ENCODE results near the gene LRRC4C.

The LRRC4C gene

DNA sequence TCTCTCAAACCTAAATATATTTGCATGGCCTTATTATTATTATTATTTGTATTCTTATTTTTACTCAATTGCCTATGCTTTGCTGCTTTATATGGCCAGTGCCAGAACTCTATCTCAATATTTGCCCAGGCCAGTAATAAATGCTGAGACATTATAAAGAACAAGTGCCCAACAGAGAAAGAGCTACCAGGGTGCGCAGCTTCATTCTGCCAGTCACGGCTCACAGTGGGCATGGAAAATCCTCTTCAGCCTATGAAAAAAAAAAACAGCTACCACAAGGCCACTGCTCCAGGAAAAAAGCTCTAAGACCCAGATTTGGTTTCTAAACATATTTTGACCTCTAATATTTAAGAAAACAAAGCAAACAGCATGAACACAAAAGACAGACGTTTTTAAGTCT, 1223.6 kb downstream of the LRRC4C start:
- Histone ChIP-seq H3K36me3 (ENCODE audit: control insufficient read depth, insufficient read depth, low read length) (no peaks in the 10 kb centered on the region), H3K4me1 (ENCODE audit: control insufficient read depth, insufficient read depth, low read length) (no peaks in the 10 kb centered on the region), H3K9me3 (ENCODE audit: control insufficient read depth, low read length) (no peaks in the 10 kb centered on the region), H3K4me3 (ENCODE audit: insufficient read depth, low read depth, low read length) (no peak overlapping the region), H3K27ac (ENCODE audit: insufficient read depth, low read depth, low read length, poor library complexity, severe bottlenecking) (no peak overlapping the region), H3K27me3 (ENCODE audit: control insufficient read depth, insufficient read depth, low read length, poor library complexity, severe bottlenecking) (no peaks in the 10 kb centered on the region)
- WGBS, 2 experiments: 87% methylated on average over 3 of the region's 3 CpGs

DNA sequence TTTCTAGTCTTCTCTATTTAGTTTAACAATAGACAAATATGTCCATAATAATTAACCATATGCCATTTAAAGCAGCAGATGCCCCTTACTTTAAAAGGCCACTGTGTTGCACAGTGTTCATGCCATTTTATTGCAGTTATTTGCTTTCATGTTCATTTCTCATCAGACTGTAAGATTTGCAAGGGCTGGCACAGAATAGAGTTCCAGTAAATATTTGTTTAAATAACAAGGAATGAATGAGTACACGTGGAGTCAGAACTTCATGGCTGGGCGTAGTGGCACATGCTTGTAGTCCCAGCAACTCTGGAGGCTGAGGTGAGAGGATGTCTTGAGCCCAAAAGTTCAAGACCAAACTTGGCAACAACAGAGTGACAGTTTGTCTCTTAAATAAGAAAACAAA, 1228.6 kb downstream of the LRRC4C start:
- Histone ChIP-seq H3K27ac (ENCODE audit: insufficient read depth, low read depth, low read length, poor library complexity, severe bottlenecking) (no peak overlapping the region), H3K36me3 (ENCODE audit: control insufficient read depth, insufficient read depth, low read length) (no peaks in the 10 kb centered on the region), H3K27me3 (ENCODE audit: control insufficient read depth, insufficient read depth, low read length, poor library complexity, severe bottlenecking) (no peaks in the 10 kb centered on the region), H3K4me3 (ENCODE audit: insufficient read depth, low read depth, low read length) (no peak overlapping the region), H3K4me1 (ENCODE audit: control insufficient read depth, insufficient read depth, low read length) (no peaks in the 10 kb centered on the region), H3K9me3 (ENCODE audit: control insufficient read depth, low read length) (no peaks in the 10 kb centered on the region)
- 93 to 95% methylated on average over 2 of the region's 2 CpGs for WGBS, 2 experiments

DNA sequence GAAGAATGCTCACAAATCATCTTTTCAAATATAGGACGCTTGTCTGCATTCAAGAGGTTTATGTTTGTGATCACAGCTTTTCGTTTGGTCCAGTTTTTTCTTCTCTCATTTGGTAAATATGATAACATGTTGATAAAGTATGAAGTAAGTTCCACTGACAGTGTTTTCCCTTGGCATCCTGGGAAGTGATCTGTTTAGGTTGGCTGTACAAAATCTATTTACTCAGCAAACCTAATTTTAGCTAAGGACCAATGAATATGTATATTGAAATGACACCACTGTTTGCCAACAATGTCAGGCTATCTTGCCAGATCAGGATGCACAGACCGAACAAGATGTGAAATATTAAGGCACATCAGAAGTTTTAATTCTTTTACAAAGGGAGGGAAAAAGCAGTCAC, 1230.8 kb downstream of the LRRC4C start:
- Histone ChIP-seq H3K27ac (ENCODE audit: insufficient read depth, low read depth, low read length, poor library complexity, severe bottlenecking) (no peak overlapping the region), H3K36me3 (ENCODE audit: control insufficient read depth, insufficient read depth, low read length) (no peaks in the 10 kb centered on the region), H3K4me3 (ENCODE audit: insufficient read depth, low read depth, low read length) (no peak overlapping the region), H3K9me3 (ENCODE audit: control insufficient read depth, low read length) (no peaks in the 10 kb centered on the region), H3K4me1 (ENCODE audit: control insufficient read depth, insufficient read depth, low read length) (no peaks in the 10 kb centered on the region), H3K27me3 (ENCODE audit: control insufficient read depth, insufficient read depth, low read length, poor library complexity, severe bottlenecking) (no peaks in the 10 kb centered on the region)
- 93 to 95% methylated on average over 3 of the region's 3 CpGs for WGBS, 2 experiments

DNA sequence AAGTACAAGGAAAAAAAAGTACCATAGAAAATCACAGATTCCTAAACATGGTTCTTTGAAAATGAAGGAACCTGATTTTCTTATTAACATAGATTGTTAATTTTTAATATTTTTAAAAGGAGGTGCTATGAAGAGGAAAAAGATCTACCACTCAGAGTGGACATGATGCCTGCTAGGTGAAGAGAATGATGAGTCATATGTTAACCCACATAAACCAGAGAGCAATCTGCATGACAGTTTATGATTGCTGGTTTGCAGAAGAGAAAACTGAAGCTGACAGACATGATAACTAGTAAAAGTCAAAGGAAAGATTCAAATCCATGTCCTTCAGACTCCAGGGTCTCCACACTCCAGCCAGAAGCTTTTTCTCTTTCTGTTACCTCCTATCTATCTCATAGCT, 1231.7 kb downstream of the LRRC4C start:
- Histone ChIP-seq H3K27ac (ENCODE audit: insufficient read depth, low read depth, low read length, poor library complexity, severe bottlenecking) (no peak overlapping the region), H3K9me3 (ENCODE audit: control insufficient read depth, low read length) (no peaks in the 10 kb centered on the region), H3K4me1 (ENCODE audit: control insufficient read depth, insufficient read depth, low read length) (no peaks in the 10 kb centered on the region), H3K27me3 (ENCODE audit: control insufficient read depth, insufficient read depth, low read length, poor library complexity, severe bottlenecking) (no peaks in the 10 kb centered on the region), H3K36me3 (ENCODE audit: control insufficient read depth, insufficient read depth, low read length) (no peaks in the 10 kb centered on the region), H3K4me3 (ENCODE audit: insufficient read depth, low read depth, low read length) (no peak overlapping the region)

DNA sequence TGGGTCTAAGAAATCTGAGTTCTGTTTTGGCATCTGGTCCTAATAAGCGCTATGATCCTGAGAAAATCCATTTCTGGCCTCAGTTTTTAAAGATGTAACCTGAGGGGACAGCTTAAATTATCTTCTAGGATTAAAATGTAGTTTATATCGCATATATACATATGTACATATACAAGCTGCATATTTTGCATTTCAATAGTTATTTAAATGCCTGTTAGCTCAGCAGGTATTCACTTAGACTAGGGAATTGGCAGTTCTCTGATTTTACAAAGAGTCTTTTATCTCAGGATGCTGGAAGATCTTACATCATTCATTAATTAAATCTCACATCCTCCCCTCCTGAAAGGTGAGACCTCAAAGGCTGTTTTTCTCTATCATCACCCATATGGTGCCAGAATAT, 1232.8 kb downstream of the LRRC4C start:
- no peak overlapping the region for H3K27ac ChIP-seq (ENCODE audit: insufficient read depth, low read depth, low read length, poor library complexity, severe bottlenecking)
- H3K4me1 ChIP-seq (ENCODE audit: control insufficient read depth, insufficient read depth, low read length): peaks cover 2% of the 10 kb centered on the region
- no peak overlapping the region for H3K4me3 ChIP-seq (ENCODE audit: insufficient read depth, low read depth, low read length)
- no peaks in the 10 kb centered on the region for H3K9me3 ChIP-seq (ENCODE audit: control insufficient read depth, low read length)
- no peaks in the 10 kb centered on the region for H3K27me3 ChIP-seq (ENCODE audit: control insufficient read depth, insufficient read depth, low read length, poor library complexity, severe bottlenecking)
- WGBS, 2 experiments: 41 to 43% methylated on average over 1 of the region's 2 CpGs
- H3K36me3 ChIP-seq (ENCODE audit: control insufficient read depth, insufficient read depth, low read length): no peaks in the 10 kb centered on the region

DNA sequence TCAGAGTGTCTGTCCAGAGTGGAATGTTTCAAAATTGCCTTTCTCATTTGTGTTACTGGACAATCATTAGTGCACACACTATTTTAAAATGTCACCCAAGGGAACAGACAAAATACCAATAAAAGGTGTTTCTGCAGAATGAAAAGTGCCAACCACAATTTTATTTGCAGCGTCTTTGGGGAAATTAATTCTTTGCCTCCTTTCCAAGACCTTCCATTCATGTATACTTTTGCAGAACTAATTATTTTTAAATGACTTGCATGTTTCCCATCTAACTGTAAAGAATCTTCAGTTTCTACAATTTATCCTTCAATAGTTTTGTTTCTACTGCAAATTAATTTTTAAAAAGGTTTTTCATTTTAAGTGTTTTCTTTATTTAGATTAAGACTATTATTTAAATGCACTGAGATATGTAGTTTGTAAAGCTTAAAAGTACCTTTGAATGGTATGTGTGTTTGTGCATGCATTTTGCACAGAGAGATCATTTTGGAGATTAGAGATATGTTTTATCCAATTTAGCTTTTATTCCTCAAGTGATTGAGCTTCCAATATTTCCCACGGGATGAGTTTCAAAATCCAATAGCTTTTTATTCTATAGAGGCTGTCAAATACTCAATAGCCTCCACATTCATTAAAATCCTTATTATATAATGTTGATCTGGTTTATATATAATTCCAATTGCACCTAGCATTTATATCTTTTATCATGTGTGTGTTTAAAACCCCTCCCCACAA, 1235.7 kb downstream of the LRRC4C start:
- no peaks in the 10 kb centered on the region for H3K36me3 ChIP-seq (ENCODE audit: control insufficient read depth, insufficient read depth, low read length)
- H3K9me3 ChIP-seq (ENCODE audit: control insufficient read depth, low read length): no peaks in the 10 kb centered on the region
- H3K4me1 ChIP-seq (ENCODE audit: control insufficient read depth, insufficient read depth, low read length): peaks cover 3% of the 10 kb centered on the region
- no peaks in the 10 kb centered on the region for H3K27me3 ChIP-seq (ENCODE audit: control insufficient read depth, insufficient read depth, low read length, poor library complexity, severe bottlenecking)
- WGBS, 2 experiments: 88 to 92% methylated on average over 1 of the region's 2 CpGs
- H3K27ac ChIP-seq (ENCODE audit: insufficient read depth, low read depth, low read length, poor library complexity, severe bottlenecking): no peak overlapping the region
- no peak overlapping the region for H3K4me3 ChIP-seq (ENCODE audit: insufficient read depth, low read depth, low read length)

DNA sequence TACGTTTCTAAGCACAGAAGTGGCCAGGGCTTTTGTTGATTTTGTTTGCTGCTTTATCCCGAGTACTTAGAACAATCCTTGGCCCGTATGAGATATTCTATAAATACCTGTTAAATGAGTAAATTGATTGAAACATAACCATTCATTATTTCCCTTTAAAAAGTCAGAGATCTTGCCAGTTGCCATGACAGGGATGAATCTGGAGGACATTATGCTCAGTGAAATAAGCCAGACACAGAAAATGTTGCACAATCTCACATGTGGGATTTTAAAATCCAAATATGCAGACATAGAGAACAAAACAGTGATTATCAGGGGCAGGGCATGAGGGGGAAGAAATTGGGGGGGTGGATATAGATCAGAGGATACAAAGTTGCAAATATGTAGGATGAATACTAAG, 1240.1 kb downstream of the LRRC4C start:
- H3K36me3 ChIP-seq (ENCODE audit: control insufficient read depth, insufficient read depth, low read length): no peaks in the 10 kb centered on the region
- 100% methylated on average over 1 of the region's 3 CpGs for WGBS, 2 experiments
- H3K4me3 ChIP-seq (ENCODE audit: insufficient read depth, low read depth, low read length): no peak overlapping the region
- peaks cover 3% of the 10 kb centered on the region for H3K4me1 ChIP-seq (ENCODE audit: control insufficient read depth, insufficient read depth, low read length)
- no peaks in the 10 kb centered on the region for H3K27me3 ChIP-seq (ENCODE audit: control insufficient read depth, insufficient read depth, low read length, poor library complexity, severe bottlenecking)
- H3K27ac ChIP-seq (ENCODE audit: insufficient read depth, low read depth, low read length, poor library complexity, severe bottlenecking): no peak overlapping the region
- H3K9me3 ChIP-seq (ENCODE audit: control insufficient read depth, low read length): no peaks in the 10 kb centered on the region

DNA sequence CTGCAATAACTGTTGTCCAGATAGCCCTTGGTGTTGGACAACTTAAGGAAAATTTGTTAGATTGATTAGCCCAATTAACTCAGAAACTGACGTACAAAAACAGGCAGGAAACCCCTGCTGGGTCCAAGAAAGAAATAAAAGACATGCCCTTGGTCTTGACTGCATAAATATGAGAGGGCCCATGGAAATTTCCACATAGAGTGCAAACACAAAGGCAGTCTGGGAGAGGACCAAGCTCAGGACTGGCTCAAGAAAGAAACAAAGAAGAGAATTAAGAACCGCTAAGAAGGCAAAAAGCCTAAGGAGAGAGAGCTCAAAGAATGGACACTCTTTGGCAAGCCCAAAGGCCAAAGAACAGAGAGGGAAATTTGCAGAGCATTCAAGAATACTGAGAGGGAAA, 1243.9 kb downstream of the LRRC4C start:
- no peaks in the 10 kb centered on the region for H3K9me3 ChIP-seq (ENCODE audit: control insufficient read depth, low read length)
- WGBS, 2 experiments: 57 to 67% methylated on average over 2 of the region's 2 CpGs
- H3K4me3 ChIP-seq (ENCODE audit: insufficient read depth, low read depth, low read length): no peak overlapping the region
- H3K4me1 ChIP-seq (ENCODE audit: control insufficient read depth, insufficient read depth, low read length): no peaks in the 10 kb centered on the region
- no peaks in the 10 kb centered on the region for H3K36me3 ChIP-seq (ENCODE audit: control insufficient read depth, insufficient read depth, low read length)
- H3K27me3 ChIP-seq (ENCODE audit: control insufficient read depth, insufficient read depth, low read length, poor library complexity, severe bottlenecking): no peaks in the 10 kb centered on the region
- no peak overlapping the region for H3K27ac ChIP-seq (ENCODE audit: insufficient read depth, low read depth, low read length, poor library complexity, severe bottlenecking)

DNA sequence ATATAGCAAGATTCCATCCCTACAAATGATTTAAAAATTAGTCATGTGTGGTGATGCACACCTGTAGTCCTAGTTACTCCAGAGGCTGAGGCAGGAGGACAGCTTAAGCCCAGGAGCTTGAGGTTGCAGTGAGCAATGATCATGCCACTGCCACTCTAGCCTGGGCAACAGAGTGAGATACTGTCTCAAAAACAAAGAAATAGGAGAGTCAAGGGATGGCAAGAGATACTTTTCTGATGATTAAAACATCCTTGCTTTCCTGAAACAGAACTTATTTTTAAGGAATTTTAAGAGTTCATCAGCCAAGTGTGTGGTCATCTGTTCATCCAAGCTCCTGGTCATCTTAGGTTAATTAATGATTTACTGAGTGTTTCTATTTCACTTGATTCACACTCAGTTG, 1252.0 kb downstream of the LRRC4C start:
- H3K27ac ChIP-seq (ENCODE audit: insufficient read depth, low read depth, low read length, poor library complexity, severe bottlenecking): no peak overlapping the region
- H3K4me3 ChIP-seq (ENCODE audit: insufficient read depth, low read depth, low read length): no peak overlapping the region
- no peaks in the 10 kb centered on the region for H3K36me3 ChIP-seq (ENCODE audit: control insufficient read depth, insufficient read depth, low read length)
- no peaks in the 10 kb centered on the region for H3K27me3 ChIP-seq (ENCODE audit: control insufficient read depth, insufficient read depth, low read length, poor library complexity, severe bottlenecking)
- no peaks in the 10 kb centered on the region for H3K9me3 ChIP-seq (ENCODE audit: control insufficient read depth, low read length)
- H3K4me1 ChIP-seq (ENCODE audit: control insufficient read depth, insufficient read depth, low read length): no peaks in the 10 kb centered on the region

DNA sequence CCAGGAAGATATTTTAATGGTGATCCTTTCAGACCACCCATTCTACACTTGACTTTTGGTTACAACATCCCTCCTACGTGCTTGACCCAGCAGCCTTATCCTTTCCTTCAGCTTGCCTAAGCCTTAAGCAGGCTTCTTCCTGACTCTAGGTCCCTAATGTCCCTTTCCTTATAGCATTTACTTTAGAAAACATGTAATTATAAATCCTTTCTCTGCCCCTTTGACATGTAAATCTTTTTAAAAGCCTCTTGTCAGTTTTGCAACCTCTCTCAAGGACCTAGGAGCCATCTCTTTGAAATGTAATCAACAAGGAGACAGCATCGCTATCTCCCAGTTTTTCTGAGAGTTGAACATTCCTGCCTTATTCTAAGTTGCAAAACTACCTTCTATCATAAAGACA, 1255.2 kb downstream of the LRRC4C start:
- H3K4me3 ChIP-seq (ENCODE audit: insufficient read depth, low read depth, low read length): no peak overlapping the region
- no peak overlapping the region for H3K27ac ChIP-seq (ENCODE audit: insufficient read depth, low read depth, low read length, poor library complexity, severe bottlenecking)
- WGBS, 2 experiments: 43 to 48% methylated on average over 2 of the region's 2 CpGs
- H3K9me3 ChIP-seq (ENCODE audit: control insufficient read depth, low read length): no peaks in the 10 kb centered on the region
- H3K27me3 ChIP-seq (ENCODE audit: control insufficient read depth, insufficient read depth, low read length, poor library complexity, severe bottlenecking): no peaks in the 10 kb centered on the region
- no peaks in the 10 kb centered on the region for H3K36me3 ChIP-seq (ENCODE audit: control insufficient read depth, insufficient read depth, low read length)
- no peaks in the 10 kb centered on the region for H3K4me1 ChIP-seq (ENCODE audit: control insufficient read depth, insufficient read depth, low read length)

DNA sequence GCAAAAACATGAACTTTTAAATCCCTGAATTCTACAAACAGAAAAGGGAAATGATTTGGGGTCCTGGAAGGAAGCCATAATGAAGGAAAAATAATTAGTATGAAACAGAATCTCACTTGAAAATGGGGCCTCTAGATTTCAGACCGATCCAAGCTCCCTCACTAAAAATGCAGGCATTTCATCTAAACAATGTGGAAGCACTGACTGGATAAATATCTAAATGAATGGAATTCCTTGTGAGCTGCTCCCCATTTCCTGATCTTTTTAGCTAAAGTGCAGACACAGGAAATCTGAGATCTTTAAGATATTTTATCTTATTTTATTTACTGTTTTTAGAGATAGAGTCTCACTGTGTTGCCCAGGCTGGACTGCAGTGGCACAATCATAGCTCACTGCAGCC, 1255.8 kb downstream of the LRRC4C start:
- Histone ChIP-seq H3K27ac (ENCODE audit: insufficient read depth, low read depth, low read length, poor library complexity, severe bottlenecking) (no peak overlapping the region), H3K4me1 (ENCODE audit: control insufficient read depth, insufficient read depth, low read length) (no peaks in the 10 kb centered on the region), H3K9me3 (ENCODE audit: control insufficient read depth, low read length) (no peaks in the 10 kb centered on the region), H3K36me3 (ENCODE audit: control insufficient read depth, insufficient read depth, low read length) (no peaks in the 10 kb centered on the region), H3K27me3 (ENCODE audit: control insufficient read depth, insufficient read depth, low read length, poor library complexity, severe bottlenecking) (no peaks in the 10 kb centered on the region), H3K4me3 (ENCODE audit: insufficient read depth, low read depth, low read length) (no peak overlapping the region)
- WGBS, 2 experiments: 11 to 32% methylated on average over 1 of the region's 1 CpG
